ENCODE results near the gene GPR78. TPM values are rescaled to one million over a fixed set of nuclear protein-coding genes. Genes with fewer than 3 reads are reported as not detected.

GPR78 gene
- 0.06 and 0.64 TPM in 2 replicates for total RNA-seq

GRCh38 chr4:8580321-8581093, at the start of gene GPR78:
GPR78 (plus strand) TSS chr4:8580392; CDS start chr4:8580983, 591 bp downstream.

GRCh38 chr4:8592366-8593263, 12.4 kb downstream of the GPR78 start, which contains the start of gene CPZ:
CPZ (plus strand) TSS chr4:8592765; CDS start chr4:8592834, 69 bp downstream.

Other genes with a start within 250 kb of the GPR78 start
- gene ACOX3, start 139.7 kb upstream of the GPR78 start, total RNA-seq = 23.4 and 28.8 TPM in 2 replicates
- 5.6 and 11.2 TPM in 2 replicates for gene TRMT44, start 139.6 kb upstream of the GPR78 start, total RNA-seq
- gene CPZ, start 12.4 kb downstream of the GPR78 start, total RNA-seq = 30.6 and 33.6 TPM in 2 replicates

Measured in cardiac ventricle fibroblast (primary cell).